Activated CD4-positive, alpha-beta T cell treated with anti-CD3 and anti-CD28 coated beads for 24 hours (primary cell): Measurements from ENCODE around the gene SURF2.

ENCODE experiments used
- DNase-seq, 2 donors: peaks; one replicate each; pipeline ENCODE4 v3.0.0-alpha.2; 2020; ENCODE audit warnings: low read depth in 2 of 2

Gene SURF2

DNA sequence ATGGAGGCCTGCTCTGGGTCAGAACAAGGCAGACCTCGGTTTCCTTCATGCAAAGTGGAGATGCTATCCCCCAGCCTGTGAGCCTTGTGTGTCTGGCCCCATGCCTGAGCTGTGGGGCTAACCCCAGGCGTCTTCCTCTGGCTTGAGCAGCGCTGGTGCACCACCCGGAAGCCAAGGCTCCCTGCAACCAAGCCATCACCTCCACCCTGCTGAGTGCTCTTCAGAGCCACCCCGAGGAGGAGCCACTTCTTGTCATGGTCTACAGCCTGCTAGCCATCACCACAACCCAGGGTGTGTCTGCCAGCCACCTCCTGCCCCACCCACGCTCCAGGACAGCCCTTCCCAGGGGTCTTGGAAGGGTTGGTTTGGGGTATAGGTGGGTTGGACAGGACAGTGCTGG is 45.2 kb downstream of the SURF2 start:
- no peak for DNase-seq

DNA sequence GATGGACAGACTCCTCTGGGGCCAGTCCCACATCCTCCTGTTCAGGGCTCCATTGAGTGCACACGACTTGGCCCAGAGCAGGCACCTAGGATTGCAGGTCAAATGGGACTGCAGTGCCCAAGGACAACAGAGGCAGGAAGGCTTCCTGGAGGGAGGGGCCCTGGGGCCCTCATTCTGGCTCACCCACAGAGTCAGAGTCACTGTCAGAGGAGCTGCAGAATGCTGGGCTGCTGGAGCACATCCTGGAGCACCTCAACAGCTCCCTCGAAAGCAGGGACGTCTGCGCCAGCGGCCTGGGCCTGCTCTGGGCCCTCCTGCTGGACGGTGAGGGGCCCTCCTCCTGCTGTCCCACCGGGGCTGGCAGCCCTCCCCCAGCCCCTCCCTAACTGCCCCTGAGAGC is 46.3 kb downstream of the SURF2 start:
- DNase-seq: no peak

DNA sequence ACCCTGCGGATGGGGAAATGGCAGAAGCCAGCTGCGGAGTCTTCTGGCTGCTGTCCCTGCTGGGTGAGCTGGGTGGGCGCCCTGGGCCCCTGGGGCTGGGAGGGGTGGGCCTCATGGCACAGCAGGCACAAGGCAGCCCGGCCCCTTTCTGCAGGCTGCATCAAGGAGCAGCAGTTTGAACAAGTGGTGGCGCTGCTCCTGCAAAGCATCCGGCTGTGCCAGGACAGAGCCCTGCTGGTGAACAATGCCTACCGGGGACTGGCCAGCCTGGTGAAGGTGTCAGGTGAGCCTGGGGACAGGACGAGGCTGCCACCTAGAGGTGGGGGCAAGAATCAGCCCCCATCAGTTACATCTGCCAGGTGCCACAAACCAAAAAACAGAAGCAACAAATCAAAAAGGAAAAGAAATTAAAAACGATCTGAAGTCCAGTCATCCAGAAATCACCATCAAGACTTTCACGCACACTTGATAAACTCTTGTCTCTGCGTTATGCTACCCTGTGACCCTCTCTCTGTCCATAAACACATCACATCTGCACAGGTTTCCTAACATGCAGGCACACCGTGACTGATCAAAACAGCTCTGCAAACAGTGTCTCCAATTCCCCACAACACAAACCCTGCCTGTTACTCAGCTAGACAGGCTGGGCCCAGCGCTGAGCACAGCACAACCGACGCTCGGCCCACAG is 47.6 kb downstream of the SURF2 start:
- DNase-seq: peak; percentile 37 to 47

DNA sequence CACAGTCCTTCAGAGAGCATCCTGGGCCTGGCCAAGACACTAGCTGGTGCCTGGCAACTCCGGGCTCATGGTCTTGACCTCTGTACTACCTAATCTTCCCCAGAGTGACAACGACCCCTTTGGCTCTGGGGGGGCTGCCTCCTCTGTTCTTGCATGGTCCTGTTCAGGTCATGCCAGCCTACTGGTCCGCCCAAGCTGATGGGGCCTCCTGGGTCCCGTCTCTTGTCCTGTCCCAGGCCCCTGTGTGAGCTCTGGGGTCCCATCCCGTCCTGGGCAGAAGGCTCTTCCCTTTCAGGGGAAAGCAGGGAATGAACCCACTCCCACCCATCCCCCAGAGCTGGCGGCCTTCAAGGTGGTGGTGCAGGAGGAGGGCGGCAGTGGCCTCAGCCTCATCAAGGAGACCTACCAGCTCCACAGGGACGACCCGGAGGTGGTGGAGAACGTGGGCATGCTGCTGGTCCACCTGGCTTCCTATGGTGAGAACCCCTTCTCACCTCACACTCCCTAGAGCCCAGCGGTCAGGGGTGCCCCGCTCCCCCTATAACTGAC is 48.2 kb downstream of the SURF2 start:
- no peak for DNase-seq

DNA sequence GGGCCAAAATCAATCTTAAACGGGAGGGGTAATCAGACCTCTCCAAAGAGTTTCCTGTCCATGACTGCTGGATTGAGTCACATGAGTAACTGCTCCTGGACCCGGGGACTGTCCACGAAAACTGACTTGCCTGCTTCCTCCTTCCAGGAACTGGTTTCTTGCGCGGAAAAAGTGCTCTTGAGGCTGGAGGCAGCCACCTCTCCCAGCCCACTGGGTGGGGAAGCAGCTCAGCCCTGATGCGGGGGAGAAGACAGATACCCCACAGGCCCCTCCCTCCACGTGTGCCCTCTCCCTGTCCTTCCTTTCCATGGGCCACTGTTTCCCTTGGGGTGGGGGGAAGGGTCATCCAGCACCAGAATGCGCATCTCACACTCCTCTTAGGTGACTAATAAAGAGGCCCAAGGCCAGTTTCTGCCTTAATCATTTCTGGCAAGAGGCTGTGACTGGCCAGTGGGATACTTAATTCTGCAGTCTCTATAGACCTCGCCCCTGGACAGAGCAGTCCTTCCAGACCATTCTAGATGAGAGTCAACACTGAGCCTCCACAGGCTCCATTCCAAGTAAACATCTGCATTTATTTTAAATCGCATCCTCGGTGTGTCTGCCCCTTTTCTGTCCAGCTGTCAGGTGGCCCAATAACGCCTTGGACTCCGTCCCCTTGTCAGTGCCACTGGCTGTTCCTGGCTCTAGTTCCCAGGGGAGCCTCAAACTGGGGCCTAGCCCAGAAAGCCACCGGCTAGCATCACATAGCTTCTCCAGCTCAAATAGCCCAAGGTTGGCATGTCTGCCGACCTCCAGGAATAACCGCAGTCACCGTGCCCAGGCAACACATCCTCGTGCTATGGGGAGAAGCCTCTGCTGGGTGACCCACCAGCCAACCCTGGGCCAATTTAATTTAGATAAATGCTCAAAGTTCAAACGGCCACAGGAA is 49.4 kb downstream of the SURF2 start:
- DNase-seq: no peak

DNA sequence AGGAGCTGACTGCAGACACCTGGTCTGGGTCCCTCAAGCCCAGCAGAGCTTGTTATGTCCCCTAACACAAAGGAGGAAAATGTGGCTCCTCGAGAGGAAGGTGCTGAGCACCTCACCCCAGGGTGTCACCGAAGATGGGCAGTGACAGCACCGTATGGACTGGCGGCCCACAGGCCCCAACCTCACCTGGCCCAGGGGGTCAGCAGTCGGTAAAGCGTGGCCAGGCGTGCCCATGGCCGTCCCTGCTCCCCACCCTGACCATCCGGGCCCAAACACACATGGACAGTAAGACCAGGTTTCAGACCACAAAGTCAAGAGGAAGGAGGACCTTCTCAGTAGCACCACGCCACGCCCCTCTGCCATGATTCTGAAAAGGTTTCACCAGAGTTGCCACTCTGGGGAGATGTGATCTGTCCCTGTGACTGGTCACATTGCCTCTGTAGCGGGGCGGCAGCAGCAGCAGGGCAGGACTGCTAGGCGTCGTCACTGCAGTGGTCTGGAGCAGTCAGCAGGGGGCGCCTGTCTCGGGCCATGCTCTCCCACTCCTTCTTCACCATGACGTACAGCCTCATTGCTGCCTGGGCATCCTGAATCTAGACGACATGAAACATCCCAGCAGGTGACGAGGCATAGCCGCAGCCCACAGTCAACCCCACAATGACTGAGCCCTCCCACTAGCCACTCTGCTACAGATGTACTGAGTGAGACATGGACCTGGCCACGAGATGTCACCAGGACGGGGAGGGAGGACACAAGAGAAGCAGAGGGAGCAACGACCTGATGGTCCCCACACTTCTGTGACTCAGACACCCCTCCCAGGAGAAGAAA is 50.3 kb downstream of the SURF2 start:
- peak; percentile 74 to 77 for DNase-seq

DNA sequence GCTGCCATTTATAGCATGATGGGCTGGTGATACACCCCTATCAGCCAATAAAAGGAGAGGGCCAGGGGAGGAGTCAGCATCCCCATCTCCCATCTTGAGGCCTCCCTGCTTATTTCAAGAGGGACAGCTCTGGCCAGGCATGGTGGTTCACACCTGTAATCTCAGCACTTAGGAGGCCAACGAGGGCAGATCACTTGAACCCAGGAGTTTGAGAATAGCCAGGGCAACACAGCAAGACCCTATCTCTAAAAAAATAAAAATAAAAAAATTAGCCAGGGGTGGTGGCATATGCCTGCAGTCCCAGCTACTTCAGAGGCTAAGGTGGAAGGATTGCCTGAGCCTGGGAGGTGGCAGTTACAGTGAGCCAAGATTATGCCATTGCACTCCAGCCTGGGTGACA is 51.7 kb downstream of the SURF2 start:
- DNase-seq: no peak
